ENCODE data around the gene IFNA14. TPM values are rescaled to one million over a fixed set of nuclear protein-coding genes. Genes with fewer than 3 reads are reported as not detected.

The IFNA14 gene
- total RNA-seq, 1 experiment from 2014 or later: not detected

DNA sequence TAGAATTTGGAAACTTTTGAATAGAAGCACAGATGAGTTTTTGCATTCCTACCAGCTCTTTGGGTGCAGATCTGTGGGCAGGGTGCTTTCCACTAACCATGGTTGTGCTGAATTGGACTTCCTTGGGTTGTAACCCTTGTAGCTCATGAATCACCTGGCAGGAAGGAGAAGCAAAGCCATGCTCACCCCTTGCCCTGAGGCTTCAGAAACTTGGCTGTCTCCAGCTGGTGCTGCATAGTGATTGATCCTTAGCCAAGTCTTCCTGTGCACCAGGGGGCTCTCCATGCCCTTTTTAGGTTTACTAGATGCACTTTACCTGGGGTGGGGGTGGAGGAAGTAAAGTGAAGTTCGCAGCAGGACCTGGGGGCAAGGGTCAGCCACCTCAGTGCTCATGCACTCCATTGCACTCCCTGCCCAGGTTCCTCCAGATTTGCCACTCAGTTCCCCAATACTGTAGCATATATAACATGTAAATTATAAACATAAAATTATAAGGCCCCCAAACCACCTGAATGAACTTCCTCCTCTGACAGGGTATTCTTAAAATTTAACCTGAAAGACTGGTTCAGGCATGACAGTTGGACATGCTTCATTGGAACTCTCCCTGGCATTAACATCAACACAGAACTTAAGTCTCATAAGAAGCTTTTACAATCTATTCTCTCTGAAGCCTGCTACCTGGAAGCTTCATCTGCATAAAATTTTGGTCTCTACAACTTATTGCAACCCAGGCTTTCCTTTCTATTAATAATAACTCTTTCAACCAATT lies 25.8 kb upstream of the IFNA14 start:
- ATAC-seq: peak; percentile 61
- CTCF ChIA-PET: interaction anchor here (0.7 to 1.5 kb wide), 2 partner anchors 12 to 131 kb away, joined by 3 to 6 read pairs; no protein-coding TSS in a partner anchor

GRCh38 chr9:21255538-21256212 lies 15.9 kb upstream of the IFNA14 start:
- Mint-ChIP-seq H3K27ac (no peak overlapping the region), H3K9me3 (peaks cover 20% of the 10 kb centered on the region), H3K4me3 (no peak overlapping the region), H3K4me1 (peaks cover 14% of the 10 kb centered on the region), H3K27me3 (ENCODE audit: low read depth) (peaks cover 58% of the 10 kb centered on the region), H3K36me3 (no peaks in the 10 kb centered on the region)
- ChIA-PET CTCF (interaction anchor here (1.0 to 1.1 kb wide), 2 partner anchors 73 to 140 kb away, joined by 4 read pairs; no protein-coding TSS in a partner anchor), POLR2A (no interaction called here)
- no peak for DNase-seq (ENCODE audit: low spot score)
- no peak for ATAC-seq
- TF ChIP-seq, protein P1, sequence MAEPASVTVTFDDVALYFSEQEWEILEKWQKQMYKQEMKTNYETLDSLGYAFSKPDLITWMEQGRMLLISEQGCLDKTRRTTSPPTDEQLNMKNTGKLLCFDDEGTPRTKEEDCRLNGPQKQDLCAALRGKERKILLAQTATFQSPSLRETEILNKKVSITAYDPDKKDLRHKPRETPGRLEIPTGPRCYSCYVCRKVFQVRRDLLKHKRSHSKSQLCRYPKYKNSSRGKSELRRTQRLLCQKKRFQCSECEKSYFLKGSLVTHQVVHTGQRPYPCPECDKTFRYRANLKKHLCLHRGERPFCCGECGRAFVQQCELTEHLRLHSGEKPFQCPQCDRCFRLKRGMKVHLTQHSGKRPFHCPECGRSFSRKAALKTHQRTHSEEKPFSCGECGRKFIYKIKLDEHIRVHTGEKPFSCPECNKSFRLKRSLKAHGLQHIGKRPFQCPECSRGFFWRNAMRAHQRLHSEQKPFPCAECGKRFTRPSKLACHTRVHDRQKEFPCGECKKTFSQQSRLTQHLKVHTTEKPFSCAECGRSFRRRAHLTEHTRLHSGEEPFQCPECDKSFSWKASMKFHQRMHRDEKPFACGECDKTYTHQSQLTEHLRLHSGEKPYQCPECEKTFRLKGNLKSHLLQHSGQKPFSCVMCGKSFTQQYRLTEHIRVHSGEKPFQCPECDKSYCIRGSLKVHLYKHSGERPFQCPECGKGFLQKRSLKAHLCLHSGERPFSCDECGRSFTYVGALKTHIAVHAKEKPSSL (CRISPR knock-in tag; conservative IDR thresholded peaks at IDR 0.05): no peak
- no peak for TF ChIP-seq USF2 (CRISPR knock-in tag; IDR thresholded peaks at IDR 0.05)
- no peak for TF ChIP-seq CTCF (IDR thresholded peaks at IDR 0.05)
- no peak for TF ChIP-seq TEAD1 (CRISPR knock-in tag; IDR thresholded peaks at IDR 0.05)
- no peak for TF ChIP-seq CREB1 (CRISPR knock-in tag; IDR thresholded peaks at IDR 0.05)
- TF ChIP-seq HMGA2 (CRISPR knock-in tag; IDR thresholded peaks at IDR 0.05): no peak
- TF ChIP-seq, protein P2, sequence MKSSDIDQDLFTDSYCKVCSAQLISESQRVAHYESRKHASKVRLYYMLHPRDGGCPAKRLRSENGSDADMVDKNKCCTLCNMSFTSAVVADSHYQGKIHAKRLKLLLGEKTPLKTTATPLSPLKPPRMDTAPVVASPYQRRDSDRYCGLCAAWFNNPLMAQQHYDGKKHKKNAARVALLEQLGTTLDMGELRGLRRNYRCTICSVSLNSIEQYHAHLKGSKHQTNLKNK (CRISPR knock-in tag; IDR thresholded peaks at IDR 0.05): no peak

More for the DNA sequence above, 25.8 kb upstream of the IFNA14 start:
- Mint-ChIP-seq H3K27ac (no peak overlapping the region), H3K4me3 (no peak overlapping the region), H3K27me3 (ENCODE audit: low read depth) (peaks cover 94% of the 10 kb centered on the region), H3K4me1 (no peaks in the 10 kb centered on the region), H3K36me3 (no peaks in the 10 kb centered on the region), H3K9me3 (no peaks in the 10 kb centered on the region)
- POLR2A ChIA-PET: no interaction called here
- TF ChIP-seq, protein P3, sequence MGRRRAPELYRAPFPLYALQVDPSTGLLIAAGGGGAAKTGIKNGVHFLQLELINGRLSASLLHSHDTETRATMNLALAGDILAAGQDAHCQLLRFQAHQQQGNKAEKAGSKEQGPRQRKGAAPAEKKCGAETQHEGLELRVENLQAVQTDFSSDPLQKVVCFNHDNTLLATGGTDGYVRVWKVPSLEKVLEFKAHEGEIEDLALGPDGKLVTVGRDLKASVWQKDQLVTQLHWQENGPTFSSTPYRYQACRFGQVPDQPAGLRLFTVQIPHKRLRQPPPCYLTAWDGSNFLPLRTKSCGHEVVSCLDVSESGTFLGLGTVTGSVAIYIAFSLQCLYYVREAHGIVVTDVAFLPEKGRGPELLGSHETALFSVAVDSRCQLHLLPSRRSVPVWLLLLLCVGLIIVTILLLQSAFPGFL (CRISPR knock-in tag; IDR thresholded peaks at IDR 0.05; ENCODE audit: borderline replicate concordance): no peak
- DNase-seq (ENCODE audit: low spot score): no peak

GRCh38 chr9:21252721-21253547 lies 13.1 kb upstream of the IFNA14 start:
- ChIA-PET POLR2A (interaction anchor here (1.1 kb wide), 1 partner anchor 10 kb away, joined by 3 read pairs; no protein-coding TSS in a partner anchor), CTCF (interaction anchor here (0.6 to 4.7 kb wide), 28 partner anchors 9 to 536 kb away, joined by 3 to 25 read pairs (median 6); partner anchors contain the start of genes IFNA14 and KLHL9)
- peaks cover 7% of the 10 kb centered on the region for H3K9me3 Mint-ChIP-seq
- H3K36me3 Mint-ChIP-seq: no peaks in the 10 kb centered on the region
- DNase-seq (ENCODE audit: low spot score) (peak; percentile 21), ATAC-seq (peak; percentile 79)
- peaks cover 34% of the 10 kb centered on the region for H3K27me3 Mint-ChIP-seq (ENCODE audit: low read depth)
- H3K27ac Mint-ChIP-seq: no peak overlapping the region
- H3K4me3 Mint-ChIP-seq: no peak overlapping the region
- H3K4me1 Mint-ChIP-seq: peaks cover 17% of the 10 kb centered on the region
- TF ChIP-seq CTCF (IDR thresholded peaks at IDR 0.05) (peak; percentile 35), USF2 (CRISPR knock-in tag; IDR thresholded peaks at IDR 0.05) (no peak)
